ENCODE data around the gene SPATS2. TPM values are rescaled to one million over a fixed set of nuclear protein-coding genes. Genes with fewer than 3 reads are reported as not detected.

The SPATS2 gene
- total RNA-seq, 1 donor = 34.1 TPM

GRCh38 chr12:49336645-49337584 is 30.3 kb upstream of the SPATS2 start, which contains the start of gene C1QL4:
C1QL4 (minus strand) TSS chr12:49337188; CDS start chr12:49336477, 711 bp downstream.
- H3K4me3 ChIP-seq (ENCODE audit: low read depth, low read length) = peak within 1 kb of the TSS; percentile 60
- peak; percentile 56 for DNase-seq (ENCODE audit: low read depth)

DNA sequence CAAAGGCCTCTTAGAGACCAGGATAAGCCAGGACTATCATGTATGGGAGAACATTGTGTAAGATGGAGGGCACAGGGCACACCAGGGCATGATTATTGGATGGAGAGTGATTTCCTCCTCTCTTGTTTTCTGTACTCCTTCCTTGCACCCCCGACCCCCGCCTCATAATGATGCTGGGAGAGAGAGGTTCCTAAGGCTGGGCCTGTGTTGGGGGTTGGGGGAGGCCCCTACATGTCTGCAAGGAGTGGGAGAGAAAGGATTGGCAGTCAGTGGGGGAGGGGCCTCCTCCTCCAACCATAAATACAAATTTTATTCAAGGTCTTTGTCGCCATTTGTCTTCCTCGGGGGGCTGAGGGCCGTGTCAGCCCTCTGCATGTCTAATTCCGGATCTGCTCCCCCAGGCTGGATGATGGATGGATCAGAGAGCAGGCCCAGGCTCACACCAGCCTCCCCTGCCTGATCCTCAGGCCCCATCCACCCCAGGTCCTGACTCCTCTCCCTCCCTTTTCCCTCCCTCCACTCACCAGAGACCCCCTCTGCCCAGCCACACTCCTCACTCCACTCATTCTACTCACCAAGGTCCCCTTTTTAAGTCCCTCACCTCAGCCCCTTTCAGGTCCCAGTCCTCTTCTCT is 28.3 kb upstream of the SPATS2 start:
- no peak for DNase-seq (ENCODE audit: low read depth)
- no peak overlapping the region for H3K4me3 ChIP-seq (ENCODE audit: low read depth, low read length)
- no peak for TF ChIP-seq CTCF (IDR thresholded peaks at IDR 0.05; ENCODE audit: insufficient read depth, low read length)

More at GRCh38 chr12:49336645-49337584, 30.3 kb upstream of the SPATS2 start, which contains the start of gene C1QL4:
- TF ChIP-seq CTCF (IDR thresholded peaks at IDR 0.05; ENCODE audit: insufficient read depth, low read length) = peak; percentile 93

DNA sequence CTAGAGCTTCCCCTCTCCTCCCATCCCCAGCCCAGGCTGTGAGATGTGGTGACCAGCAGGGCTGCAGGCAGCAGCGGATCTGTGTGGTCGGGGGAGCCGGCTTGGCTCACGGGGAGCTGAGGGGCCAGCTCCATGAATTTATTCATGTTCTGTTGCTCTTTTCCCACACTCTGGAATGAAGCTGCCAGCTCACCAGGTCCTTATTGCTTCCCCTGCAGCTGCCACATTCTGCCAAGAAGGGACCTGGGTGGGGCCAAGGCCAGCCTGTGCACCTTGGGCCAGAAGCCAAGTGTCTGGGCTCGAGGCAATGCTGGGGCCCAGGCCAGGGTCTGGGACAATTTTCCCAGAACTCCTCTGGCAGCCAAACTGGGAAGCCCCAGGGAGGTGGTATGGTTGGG is 27.8 kb upstream of the SPATS2 start:
- TF ChIP-seq CTCF (IDR thresholded peaks at IDR 0.05; ENCODE audit: insufficient read depth, low read length) = no peak
- H3K4me3 ChIP-seq (ENCODE audit: low read depth, low read length) = no peak overlapping the region
- DNase-seq (ENCODE audit: low read depth) = no peak

DNA sequence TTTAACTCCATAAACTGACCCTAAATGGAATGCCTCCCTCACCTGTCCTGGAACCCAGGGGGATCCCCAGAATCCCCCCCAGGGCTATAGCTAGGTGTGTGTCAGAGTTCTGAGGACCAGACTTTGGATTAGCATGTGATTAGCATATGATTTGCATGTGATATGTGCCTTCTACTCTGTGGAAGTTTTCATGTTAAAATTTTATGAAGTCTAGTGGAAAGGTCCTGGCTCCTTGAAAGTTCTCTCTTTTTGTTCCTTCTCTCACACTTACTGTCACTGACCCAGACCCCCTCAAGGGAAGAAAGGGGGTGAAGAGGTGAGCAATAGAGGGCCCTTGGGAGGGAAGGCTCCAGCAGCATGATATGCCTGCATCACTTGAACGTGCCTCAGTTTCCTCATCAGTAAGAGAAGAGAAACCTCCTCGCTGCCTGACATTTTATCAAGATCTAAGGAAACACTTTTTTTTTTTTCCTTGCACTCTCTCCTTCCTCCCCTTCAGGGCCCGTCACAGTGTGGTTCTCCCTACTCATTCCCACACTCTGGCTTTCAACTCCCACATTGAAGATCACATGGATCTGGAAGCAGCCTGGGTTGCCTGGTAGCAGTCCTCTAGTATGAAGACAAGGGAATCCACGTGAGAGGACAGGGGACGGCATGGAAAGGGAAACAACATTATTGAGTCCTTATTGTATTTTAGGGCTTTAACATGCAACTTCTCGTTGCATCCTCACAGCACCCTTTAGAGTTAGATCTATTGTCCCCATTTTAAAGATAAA is 27.0 kb upstream of the SPATS2 start:
- no peak for TF ChIP-seq CTCF (IDR thresholded peaks at IDR 0.05; ENCODE audit: insufficient read depth, low read length)
- no peak for DNase-seq (ENCODE audit: low read depth)
- no peak overlapping the region for H3K4me3 ChIP-seq (ENCODE audit: low read depth, low read length)

GRCh38 chr12:49340971-49341776 is 26.1 kb upstream of the SPATS2 start:
- no peak for DNase-seq (ENCODE audit: low read depth)
- no peak overlapping the region for H3K4me3 ChIP-seq (ENCODE audit: low read depth, low read length)
- TF ChIP-seq CTCF (IDR thresholded peaks at IDR 0.05; ENCODE audit: insufficient read depth, low read length) = no peak

DNA sequence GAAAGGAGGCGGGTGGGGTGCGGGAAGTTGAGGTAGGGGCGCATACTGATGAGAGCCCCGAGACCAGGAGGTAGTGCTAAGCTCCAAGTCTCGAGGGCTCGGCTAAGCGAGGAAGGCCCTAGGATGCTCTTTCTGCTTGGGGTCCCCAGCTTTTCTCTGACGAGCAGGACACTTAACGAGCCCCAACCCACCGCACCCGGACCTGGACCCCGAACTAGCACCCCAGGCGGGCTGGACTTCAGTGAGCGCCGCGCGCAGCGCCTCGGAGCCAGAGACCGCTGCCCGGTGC is 25.5 kb upstream of the SPATS2 start:
- TF ChIP-seq CTCF (IDR thresholded peaks at IDR 0.05; ENCODE audit: insufficient read depth, low read length) = no peak
- peak overlapping the region; percentile 56 for H3K4me3 ChIP-seq (ENCODE audit: low read depth, low read length)
- no peak for DNase-seq (ENCODE audit: low read depth)

Data from fibroblast of the aortic adventitia (primary cell).